Endothelial cell of umbilical vein (primary cell): ENCODE measurements around the gene SLC1A4. TPM values are rescaled to one million over a fixed set of nuclear protein-coding genes. Genes with fewer than 3 reads are reported as not detected.

Source experiments
- BruUV-seq: library from RNA; stranded (reverse); fragments of 400-500 nt; replicated peaks from 2 replicates; lab custom pipeline; 2021; lab: Mats Ljungman, UMichigan
- CTCF ChIA-PET: fragments of 300-600, 350-600 bp; sonication (Branson Sonifier 250); formaldehyde crosslinking; loops from one replicate; lab custom pipeline; 2021; ENCODE audit warnings: antibody characterized with exemption, inconsistent platforms; lab: Charles Lee
- POLR2A ChIA-PET: fragments of 300-600, 350-600 bp; sonication (Branson Sonifier 250); formaldehyde crosslinking; loops from one replicate; lab custom pipeline; 2021; ENCODE audit warnings: antibody characterized with exemption, inconsistent platforms; lab: Charles Lee
- DNase-seq: peaks from one replicate; pipeline ENCODE4 v3.0.0-alpha.2; 2011; ENCODE audit warnings: low read depth, low spot score
- FAIRE-seq: peaks from 2 replicates; lab custom pipeline; 2011; peaks lifted over from hg19 to GRCh38; lab: Jason Lieb, UNC
- H2AFZ ChIP-seq: 2 replicates; pipeline ENCODE4 v1.6.0; 2012; ENCODE audit warnings: low read depth, low read length, control low read depth, inconsistent platforms
- H3K27ac ChIP-seq: 2 replicates; pipeline ENCODE4 v1.5.1; 2011; ENCODE audit warnings: low read depth, mild to moderate bottlenecking, control low read depth, low read length, moderate library complexity; ENCODE audit not compliant: insufficient read depth
- H3K27me3 ChIP-seq, 2 experiments: 2 replicates each; pipeline versions ENCODE4 v1.6.0 to v1.6.1; 2011; ENCODE audit warnings: low read length in 2 of 2, mixed read lengths in 1 of 2; ENCODE audit not compliant: control insufficient read depth in 2 of 2, insufficient read depth in 2 of 2
- H3K36me3 ChIP-seq, 2 experiments: 2 replicates in 1 of 2; 3 replicates in 1 of 2; pipeline ENCODE4 v1.5.1; 2011; ENCODE audit warnings: low read length in 2 of 2, mild to moderate bottlenecking in 1 of 2, moderate library complexity in 1 of 2; ENCODE audit not compliant: control insufficient read depth in 2 of 2, insufficient read depth in 2 of 2; ENCODE audit errors: extremely low read depth in 1 of 2
- H3K4me1 ChIP-seq: 3 replicates; pipeline ENCODE4 v1.5.1; 2011; ENCODE audit warnings: mild to moderate bottlenecking, low read length; ENCODE audit not compliant: control insufficient read depth, insufficient read depth; ENCODE audit errors: extremely low read depth
- H3K4me2 ChIP-seq: 2 replicates; pipeline ENCODE4 v1.6.1; 2011; ENCODE audit warnings: low read length, control low read depth, mixed read lengths; ENCODE audit not compliant: insufficient read depth
- H3K4me3 ChIP-seq, 3 experiments: fragments of 200-600 bp in 1 of 3; sonication (generic), shearing (Covaris generic) in 1 of 3; replicated peaks in 1 of 3; 2 replicates each; pipeline ENCODE4 v1.5.1; 2011 to 2016; ENCODE audit warnings: control low read depth in 3 of 3, low read length in 3 of 3, mild to moderate bottlenecking in 2 of 3, inconsistent platforms in 1 of 3, low read depth in 1 of 3, moderate library complexity in 1 of 3; ENCODE audit not compliant: insufficient read depth in 1 of 3
- H3K79me2 ChIP-seq: 2 replicates; pipeline ENCODE4 v1.6.0; 2012; ENCODE audit warnings: low read length, inconsistent platforms; ENCODE audit not compliant: control insufficient read depth, insufficient read depth
- H3K9ac ChIP-seq: replicated peaks from 2 replicates; pipeline ENCODE3; 2011; ENCODE audit warnings: low read length, control low read depth; ENCODE audit not compliant: insufficient read depth; ENCODE audit errors: extremely low read depth
- H3K9me1 ChIP-seq: replicated peaks from 3 replicates; pipeline ENCODE4 v1.6.0; 2011; ENCODE audit warnings: mild to moderate bottlenecking, low read length; ENCODE audit not compliant: control insufficient read depth, insufficient read depth; ENCODE audit errors: extremely low read depth
- H3K9me3 ChIP-seq: replicated peaks from 2 replicates; pipeline ENCODE4 v1.5.1; 2012; ENCODE audit warnings: low read length, inconsistent platforms; ENCODE audit not compliant: control insufficient read depth, insufficient read depth
- H4K20me1 ChIP-seq: replicated peaks from 2 replicates; pipeline ENCODE3; 2011; ENCODE audit warnings: mild to moderate bottlenecking, low read length; ENCODE audit not compliant: control insufficient read depth, insufficient read depth; ENCODE audit errors: extremely low read depth
- CTCF ChIP-seq, 2 donors: IDR thresholded peaks; 1 replicate in 1 of 2; 2 replicates in 1 of 2; pipeline ENCODE4 v1.5.1; 2011; ENCODE audit warnings: low read length in 2 of 2, mild to moderate bottlenecking in 2 of 2, moderate library complexity in 2 of 2, control low read depth in 1 of 2, inconsistent platforms in 1 of 2, low read depth in 1 of 2; ENCODE audit not compliant: insufficient read depth in 1 of 2; ENCODE audit errors: extremely low read depth in 1 of 2
- EZH2 ChIP-seq: IDR thresholded peaks from 2 replicates; pipeline ENCODE4 v1.6.1; 2012; ENCODE audit warnings: borderline replicate concordance, low read depth, mild to moderate bottlenecking, moderate library complexity, low read length, inconsistent platforms; ENCODE audit not compliant: severe bottlenecking
- FOS ChIP-seq: IDR thresholded peaks from 2 replicates; pipeline ENCODE4 v1.6.1; 2011; ENCODE audit warnings: mild to moderate bottlenecking, low read length, moderate library complexity, borderline replicate concordance; ENCODE audit not compliant: insufficient read depth
- GATA2 ChIP-seq: IDR thresholded peaks from 2 replicates; pipeline ENCODE4 v1.7.0; 2011; ENCODE audit warnings: low read depth, mild to moderate bottlenecking, moderate library complexity, mixed read lengths, low read length; ENCODE audit not compliant: insufficient read length, insufficient read depth
- JUN ChIP-seq: IDR thresholded peaks from 2 replicates; pipeline ENCODE4 v1.6.1; 2011; ENCODE audit warnings: borderline replicate concordance, low read depth; ENCODE audit not compliant: insufficient read length, insufficient read depth
- MAX ChIP-seq: IDR thresholded peaks from 2 replicates; pipeline ENCODE4 v1.6.1; 2011; ENCODE audit not compliant: insufficient read depth, insufficient read length
- MYC ChIP-seq: IDR thresholded peaks from one replicate; pipeline ENCODE4 v1.6.1; 2011; ENCODE audit warnings: mild to moderate bottlenecking, low read depth, low read length
- POLR2A ChIP-seq: IDR thresholded peaks from 2 replicates; pipeline ENCODE4 v1.6.1; 2012; ENCODE audit warnings: low read depth, mild to moderate bottlenecking, control low read depth, low read length
- POLR2AphosphoS5 ChIP-seq: IDR thresholded peaks from 2 replicates; pipeline ENCODE4 v1.6.1; 2012; ENCODE audit warnings: low read depth, mild to moderate bottlenecking, control low read depth, low read length, moderate library complexity; ENCODE audit not compliant: insufficient read depth
- dilution Hi-C: fragments of 300-500 bp; cut with MboI; formaldehyde crosslinking; loops from one replicate; pipeline ENCODE4 v1.15.0; 2019; ENCODE audit warnings: low sequenced_read_pairs; ENCODE audit not compliant: extremely low pct_ligation_motif_present
- intact Hi-C: fragments of 100-400 bp; cut with micrococcal nuclease; formaldehyde crosslinking; loops from one replicate; pipeline ENCODE4 v1.10.0; 2022
- polyA plus RNA-seq, 4 experiments: library from polyadenylated mRNA; depleted of rRNA in 3 of 4; stranded (reverse) in 3 of 4; unstranded in 1 of 4; fragments of >200 nt; gene quantifications; 2 replicates each; pipeline versions ENCODE4 v1.2.1 to v1.2.3, GENCODE V29; 2011 to 2012; ENCODE audit warnings: missing spikeins in 1 of 4
- total RNA-seq: library from RNA; stranded (reverse); gene quantifications from 2 replicates; pipeline ENCODE4 v1.2.3, GENCODE V29; 2021

Gene SLC1A4
- total and polyA plus RNA-seq, 2 donors (not counting 3 experiments of a cell fraction or from before 2014, with no cell fraction given): 9.9 to 13.9 TPM

GRCh38 chr2:65031341-65032018, 42.3 kb downstream of the SLC1A4 start:
- DNase-seq (peak; percentile 71), FAIRE-seq (no peak)
- Histone ChIP-seq H3K9ac (no peak overlapping the region), H3K9me3 (no peaks in the 10 kb centered on the region), H3K36me3 (no peaks in the 10 kb centered on the region), H4K20me1 (no peaks in the 10 kb centered on the region), H3K79me2 (no peaks in the 10 kb centered on the region), H3K4me3 (no peak overlapping the region), H3K4me2 (peak overlapping the region; percentile 44), H3K27me3 (no peaks in the 10 kb centered on the region), H3K4me1 (peaks cover 10% of the 10 kb centered on the region), H3K27ac (no peak overlapping the region), H3K9me1 (no peaks in the 10 kb centered on the region), H2AFZ (peak overlapping the region; percentile 29)
- POLR2A ChIA-PET: no interaction called here
- TF ChIP-seq EZH2: no peak
- no peak for TF ChIP-seq CTCF (IDR thresholded peaks at IDR 0.05; ENCODE audit: extremely low read depth in 1 of 2, insufficient read depth in 1 of 2, low read depth in 1 of 2, low read length in 2 of 2)
- TF ChIP-seq MYC: no peak
- TF ChIP-seq POLR2AphosphoS5: no peak
- no peak for TF ChIP-seq MAX
- TF ChIP-seq FOS: no peak
- no peak for TF ChIP-seq POLR2A
- TF ChIP-seq JUN: no peak
- TF ChIP-seq GATA2: no peak
- intact Hi-C loops: no loop called here
- dilution Hi-C loops: no loop called here
- no TSS peak for BruUV-seq
- CTCF ChIA-PET: interaction anchor here (1.0 to 5.1 kb wide), 4 partner anchors 13 to 138 kb away, joined by 3 to 44 read pairs (median 4); no protein-coding TSS in a partner anchor
